ENCODE results near the gene FOSL1.

- TF ChIP-seq CTCF (IDR thresholded peaks at IDR 0.05) (no peak), ESRRA (CRISPR knock-in tag; IDR thresholded peaks at IDR 0.05; ENCODE audit: borderline replicate concordance) (no peak), TCF7 (CRISPR knock-in tag; IDR thresholded peaks at IDR 0.05; ENCODE audit: low read depth) (no peak), FOXP4 (CRISPR knock-in tag; IDR thresholded peaks at IDR 0.05) (no peak), ZNF138 (CRISPR knock-in tag; conservative IDR thresholded peaks at IDR 0.05) (no peak)
Measured at GRCh38 chr11:65885231-65885630, 15.0 kb downstream of the FOSL1 start.
